ENCODE measurements around the gene RABGGTA.

RABGGTA gene

GRCh38 chr14:24289649-24290280, 18.4 kb upstream of the RABGGTA start:
- DNase-seq (ENCODE audit: extremely low read depth, insufficient read length): no peak
- H3K36me3 ChIP-seq (ENCODE audit: control insufficient read depth, insufficient read depth, low read length): peaks cover 22% of the 10 kb centered on the region
- H3K27me3 ChIP-seq (replicated peaks; ENCODE audit: control insufficient read depth, insufficient read depth, low read length): no peaks in the 10 kb centered on the region
- H3K4me3 ChIP-seq (replicated peaks; ENCODE audit: low read depth, low read length): no peak overlapping the region
- no peak for TF ChIP-seq CTCF (IDR thresholded peaks at IDR 0.05; ENCODE audit: insufficient read depth, low read length, poor library complexity, severe bottlenecking)

GRCh38 chr14:24286996-24287395, 15.6 kb upstream of the RABGGTA start:
- H3K27me3 ChIP-seq (replicated peaks; ENCODE audit: control insufficient read depth, insufficient read depth, low read length): no peaks in the 10 kb centered on the region
- H3K4me3 ChIP-seq (replicated peaks; ENCODE audit: low read depth, low read length): no peak overlapping the region
- TF ChIP-seq CTCF (IDR thresholded peaks at IDR 0.05; ENCODE audit: insufficient read depth, low read length, poor library complexity, severe bottlenecking): no peak
- no peak for DNase-seq (ENCODE audit: extremely low read depth, insufficient read length)
- H3K36me3 ChIP-seq (ENCODE audit: control insufficient read depth, insufficient read depth, low read length): peaks cover 15% of the 10 kb centered on the region

GRCh38 chr14:24285351-24285750, 14.0 kb upstream of the RABGGTA start:
- no peak for DNase-seq (ENCODE audit: extremely low read depth, insufficient read length)
- H3K27me3 ChIP-seq (replicated peaks; ENCODE audit: control insufficient read depth, insufficient read depth, low read length): no peaks in the 10 kb centered on the region
- H3K4me3 ChIP-seq (replicated peaks; ENCODE audit: low read depth, low read length): no peak overlapping the region
- no peak for TF ChIP-seq CTCF (IDR thresholded peaks at IDR 0.05; ENCODE audit: insufficient read depth, low read length, poor library complexity, severe bottlenecking)
- peaks cover 4% of the 10 kb centered on the region; the same call in 1 of the 2 replicates for H3K36me3 ChIP-seq (ENCODE audit: control insufficient read depth, insufficient read depth, low read length)

GRCh38 chr14:24284501-24285035, 13.2 kb upstream of the RABGGTA start:
- Histone ChIP-seq H3K4me3 (replicated peaks; ENCODE audit: low read depth, low read length) (no peak overlapping the region), H3K27me3 (replicated peaks; ENCODE audit: control insufficient read depth, insufficient read depth, low read length) (no peaks in the 10 kb centered on the region), H3K36me3 (ENCODE audit: control insufficient read depth, insufficient read depth, low read length) (no peaks in the 10 kb centered on the region)
- no peak for TF ChIP-seq CTCF (IDR thresholded peaks at IDR 0.05; ENCODE audit: insufficient read depth, low read length, poor library complexity, severe bottlenecking)
- DNase-seq (ENCODE audit: extremely low read depth, insufficient read length): no peak

- H3K36me3 ChIP-seq (ENCODE audit: control insufficient read depth, insufficient read depth, low read length): no peaks in the 10 kb centered on the region
- no peak for TF ChIP-seq CTCF (IDR thresholded peaks at IDR 0.05; ENCODE audit: insufficient read depth, low read length, poor library complexity, severe bottlenecking)
- H3K4me3 ChIP-seq (replicated peaks; ENCODE audit: low read depth, low read length): no peak overlapping the region
- DNase-seq (ENCODE audit: extremely low read depth, insufficient read length): no peak
- no peaks in the 10 kb centered on the region for H3K27me3 ChIP-seq (replicated peaks; ENCODE audit: control insufficient read depth, insufficient read depth, low read length)
Measured at GRCh38 chr14:24283796-24284460, 12.5 kb upstream of the RABGGTA start.

All from GM06990 (cell line).